Skeletal muscle tissue (tissue), 4 donors: ENCODE data around the gene TCIRG1. TPM values are rescaled to one million over a fixed set of nuclear protein-coding genes. Genes with fewer than 3 reads are reported as not detected.

Experiments used
- H3K27ac ChIP-seq: one replicate; pipeline ENCODE4 v1.7.0; 2013; ENCODE audit warnings: mild to moderate bottlenecking, low read depth, low read length, inconsistent platforms
- H3K27me3 ChIP-seq, 3 donors: one replicate each; pipeline ENCODE4 v1.7.0; 2013; ENCODE audit warnings: low read length in 3 of 3; ENCODE audit not compliant: control insufficient read depth in 3 of 3, insufficient read depth in 3 of 3
- H3K36me3 ChIP-seq, 3 donors: one replicate each; pipeline ENCODE4 v1.7.0; 2013; ENCODE audit warnings: low read length in 3 of 3; ENCODE audit not compliant: control insufficient read depth in 3 of 3, insufficient read depth in 3 of 3
- H3K4me1 ChIP-seq, 3 donors: one replicate each; pipeline ENCODE4 v1.7.0; 2013; ENCODE audit warnings: low read length in 3 of 3, mild to moderate bottlenecking in 3 of 3; ENCODE audit not compliant: control insufficient read depth in 3 of 3, insufficient read depth in 3 of 3
- H3K4me3 ChIP-seq, 3 donors: one replicate each; pipeline ENCODE4 v1.7.0; 2013; ENCODE audit warnings: low read length in 3 of 3
- H3K9ac ChIP-seq, 3 donors: one replicate each; pipeline ENCODE4 v1.7.0; 2013; ENCODE audit warnings: low read length in 3 of 3, mild to moderate bottlenecking in 3 of 3, moderate library complexity in 2 of 3, low read depth in 1 of 3
- H3K9me3 ChIP-seq, 3 donors: one replicate each; pipeline ENCODE4 v1.7.0; 2013; ENCODE audit warnings: low read length in 3 of 3; ENCODE audit not compliant: control insufficient read depth in 3 of 3
- total RNA-seq: library from RNA; depleted of rRNA; stranded (reverse); fragments of >200 nt; gene quantifications from one replicate; pipeline ENCODE4 v1.2.3, GENCODE V29; 2014
- donor health status: Osteomylitis.

The TCIRG1 gene
- total RNA-seq, 1 donor from 2014 or later = 18.3 TPM

DNA sequence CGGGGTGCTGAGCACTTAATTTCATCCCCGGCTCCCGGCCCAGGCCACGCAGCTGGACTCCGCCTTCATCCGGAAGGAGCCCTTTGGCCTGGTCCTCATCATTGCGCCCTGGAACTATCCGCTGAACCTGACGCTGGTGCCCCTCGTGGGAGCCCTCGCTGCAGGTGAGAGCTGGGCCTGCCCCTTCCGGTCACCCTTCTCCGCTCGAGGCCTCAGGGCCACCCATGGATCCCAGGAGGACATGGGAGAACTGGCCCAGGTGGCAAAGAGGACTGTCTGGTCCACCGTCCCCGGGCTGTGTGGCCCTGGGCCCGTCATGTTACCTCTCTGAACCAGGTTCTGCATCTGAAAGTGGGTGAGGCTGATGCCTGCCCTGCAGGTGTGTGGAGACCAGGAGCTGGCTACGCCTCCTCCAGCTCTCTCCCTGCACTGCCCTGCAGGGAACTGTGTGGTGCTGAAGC is 20.1 kb upstream of the TCIRG1 start:
- H3K4me3 ChIP-seq = no peak overlapping the region
- no peak overlapping the region for H3K9ac ChIP-seq

DNA sequence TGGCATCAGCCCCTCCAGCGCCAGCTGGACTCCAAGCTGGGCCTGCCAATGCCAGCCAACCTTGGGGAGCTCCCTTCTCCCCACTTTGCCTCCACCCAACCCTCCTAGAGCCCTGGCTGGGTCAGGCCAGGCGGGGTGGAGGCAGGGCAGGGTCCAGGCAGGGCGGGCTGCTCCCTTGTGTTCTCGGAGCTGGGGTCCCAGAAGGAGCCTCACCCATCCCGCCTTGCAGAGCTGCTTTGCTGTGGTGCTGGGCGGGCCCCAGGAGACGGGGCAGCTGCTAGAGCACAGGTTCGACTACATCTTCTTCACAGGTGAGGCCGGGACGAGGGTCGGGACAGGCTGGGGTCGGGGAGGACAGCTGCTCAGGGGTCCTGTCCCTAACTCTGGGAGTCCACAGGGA is 19.3 kb upstream of the TCIRG1 start:
- no peaks in the 10 kb centered on the region for H3K9me3 ChIP-seq
- H3K4me3 ChIP-seq = no peak overlapping the region
- H3K9ac ChIP-seq = no peak overlapping the region

More for the DNA sequence above, 20.1 kb upstream of the TCIRG1 start:
- Histone ChIP-seq H3K36me3 (no peaks in the 10 kb centered on the region), H3K4me1 (peaks cover 0 to 4% (median 0%) of the 10 kb centered on the region in 3 donors), H3K27ac (no peak overlapping the region), H3K27me3 (peaks cover 0 to 11% (median 8%) of the 10 kb centered on the region in 3 donors), H3K9me3 (no peaks in the 10 kb centered on the region)

DNA sequence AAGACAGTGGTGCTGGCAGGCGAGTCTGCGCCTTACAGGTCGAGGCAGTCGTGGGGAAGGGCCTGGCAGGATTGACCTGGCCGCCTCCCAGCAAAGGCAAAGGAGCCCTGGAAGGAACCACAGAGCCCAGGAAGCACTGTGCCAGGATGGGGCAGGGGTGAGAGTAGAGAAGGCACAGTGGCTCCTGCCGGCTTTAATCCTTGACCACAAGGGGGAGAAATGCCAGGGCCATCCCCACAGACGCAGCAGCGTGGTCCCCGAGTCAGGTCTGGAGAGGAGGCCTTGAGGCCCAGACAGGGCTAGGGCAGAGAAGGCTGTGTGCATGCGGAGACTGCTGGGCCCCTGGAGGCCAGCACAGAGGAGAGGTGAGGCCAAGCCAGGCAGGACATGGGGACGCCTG is 18.2 kb upstream of the TCIRG1 start:
- Histone ChIP-seq H3K27me3 (peaks cover 0 to 11% (median 8%) of the 10 kb centered on the region in 3 donors), H3K9ac (no peak overlapping the region), H3K9me3 (no peaks in the 10 kb centered on the region), H3K36me3 (peaks cover 2 to 8% (median 6%) of the 10 kb centered on the region in 3 donors), H3K4me3 (no peak overlapping the region), H3K27ac (no peak overlapping the region), H3K4me1 (no peaks in the 10 kb centered on the region)

More for the DNA sequence above, 19.3 kb upstream of the TCIRG1 start:
- Histone ChIP-seq H3K27ac (no peak overlapping the region), H3K4me1 (no peaks in the 10 kb centered on the region), H3K27me3 (peaks cover 0 to 11% (median 8%) of the 10 kb centered on the region in 3 donors), H3K36me3 (peaks cover 0 to 1% (median 0%) of the 10 kb centered on the region in 3 donors)

DNA sequence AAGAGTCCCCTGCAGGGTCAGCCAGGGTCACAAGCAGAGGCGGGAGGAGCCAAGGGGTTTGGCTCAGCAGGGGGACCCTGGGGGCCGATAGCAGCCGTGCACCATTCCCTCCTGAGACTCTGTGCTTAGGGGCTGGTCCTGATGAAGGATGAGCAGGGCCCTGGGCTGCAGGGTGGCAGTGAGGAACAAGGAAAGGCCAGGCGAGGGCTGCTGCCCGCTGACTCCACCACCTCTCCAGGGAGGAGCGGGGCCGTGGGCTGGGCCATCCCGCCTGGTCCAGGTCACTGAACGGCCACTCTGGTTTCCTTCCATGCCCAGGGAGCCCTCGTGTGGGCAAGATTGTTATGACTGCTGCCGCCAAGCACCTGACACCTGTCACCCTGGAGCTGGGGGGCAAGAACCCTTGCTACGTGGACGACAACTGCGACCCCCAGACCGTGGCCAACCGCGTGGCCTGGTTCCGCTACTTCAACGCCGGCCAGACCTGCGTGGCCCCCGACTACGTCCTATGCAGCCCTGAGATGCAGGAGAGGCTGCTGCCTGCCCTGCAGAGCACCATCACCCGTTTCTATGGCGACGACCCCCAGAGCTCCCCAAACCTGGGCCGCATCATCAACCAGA is 17.5 kb upstream of the TCIRG1 start:
- no peak overlapping the region for H3K9ac ChIP-seq

DNA sequence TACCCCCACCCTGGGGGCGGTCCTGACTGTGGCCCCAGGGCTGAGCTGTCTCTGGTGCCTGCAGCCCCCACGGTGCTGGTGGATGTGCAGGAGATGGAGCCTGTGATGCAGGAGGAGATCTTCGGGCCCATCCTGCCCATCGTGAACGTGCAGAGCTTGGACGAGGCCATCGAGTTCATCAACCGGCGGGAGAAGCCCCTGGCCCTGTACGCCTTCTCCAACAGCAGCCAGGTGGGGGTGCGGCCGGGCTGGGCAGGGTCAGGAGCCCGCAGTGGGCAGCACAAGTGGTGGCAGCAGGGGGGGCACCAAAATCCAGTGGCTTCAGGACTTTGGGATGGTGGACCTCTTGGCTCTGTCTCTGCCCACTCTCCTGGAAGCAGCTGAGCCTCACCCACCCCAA is 16.3 kb upstream of the TCIRG1 start:
- no peak overlapping the region for H3K4me3 ChIP-seq
- H3K36me3 ChIP-seq = peaks cover 2 to 8% (median 6%) of the 10 kb centered on the region in 3 donors
- H3K27ac ChIP-seq = no peak overlapping the region
- H3K4me1 ChIP-seq = no peaks in the 10 kb centered on the region
- H3K9me3 ChIP-seq = no peaks in the 10 kb centered on the region
- no peak overlapping the region for H3K9ac ChIP-seq
- H3K27me3 ChIP-seq = peaks cover 0 to 11% (median 8%) of the 10 kb centered on the region in 3 donors

More for the DNA sequence above, 17.5 kb upstream of the TCIRG1 start:
- Histone ChIP-seq H3K36me3 (peaks cover 2 to 8% (median 6%) of the 10 kb centered on the region in 3 donors), H3K27me3 (peaks cover 0 to 11% (median 8%) of the 10 kb centered on the region in 3 donors), H3K9me3 (no peaks in the 10 kb centered on the region), H3K4me3 (no peak overlapping the region), H3K27ac (no peak overlapping the region), H3K4me1 (no peaks in the 10 kb centered on the region)

DNA sequence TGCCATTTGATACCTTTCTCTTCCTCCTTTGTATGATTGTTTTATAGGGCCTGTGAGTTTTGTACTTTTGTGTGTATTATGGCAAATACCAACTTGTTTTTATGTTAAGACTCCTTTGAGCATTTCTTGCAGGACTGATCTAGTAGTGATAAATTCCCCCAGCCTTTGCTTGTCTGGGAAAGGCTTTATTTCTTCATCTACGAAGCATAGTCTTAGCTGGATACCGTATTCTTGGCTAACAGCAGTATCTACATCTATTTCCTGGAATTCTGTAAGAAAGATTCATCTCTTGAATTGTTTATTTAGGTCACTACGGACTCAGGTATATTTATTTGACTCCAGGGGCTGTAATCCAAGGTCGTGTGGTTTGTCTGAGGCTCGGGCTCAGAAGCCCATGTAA is 14.3 kb upstream of the TCIRG1 start:
- H3K9ac ChIP-seq = no peak overlapping the region
- peaks cover 3 to 8% (median 5%) of the 10 kb centered on the region in 3 donors for H3K4me1 ChIP-seq
- H3K27me3 ChIP-seq = peaks cover 0 to 5% (median 3%) of the 10 kb centered on the region in 3 donors
- H3K36me3 ChIP-seq = peaks cover 2 to 8% (median 6%) of the 10 kb centered on the region in 3 donors
- no peaks in the 10 kb centered on the region for H3K9me3 ChIP-seq
- no peak overlapping the region for H3K4me3 ChIP-seq
- H3K27ac ChIP-seq = no peak overlapping the region

DNA sequence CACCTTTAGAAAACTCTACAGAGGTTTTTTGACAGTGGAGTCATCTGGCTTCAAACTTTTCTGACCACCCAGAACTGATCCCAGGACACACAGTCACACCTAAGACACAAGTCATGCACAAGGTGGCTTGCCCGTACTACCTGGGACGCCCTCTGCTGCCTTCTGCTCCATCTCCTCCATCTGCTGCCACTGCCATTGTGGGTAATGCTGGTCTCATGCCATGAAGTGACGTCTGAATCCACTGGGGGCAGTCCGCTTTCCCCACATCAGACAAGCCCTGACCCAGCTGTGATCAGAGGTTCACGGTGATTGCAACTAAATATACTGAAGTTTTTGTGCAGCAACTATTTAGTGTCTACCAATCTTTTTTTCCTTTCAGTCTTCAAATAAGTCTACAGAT is 13.8 kb upstream of the TCIRG1 start:
- H3K9me3 ChIP-seq = no peaks in the 10 kb centered on the region

DNA sequence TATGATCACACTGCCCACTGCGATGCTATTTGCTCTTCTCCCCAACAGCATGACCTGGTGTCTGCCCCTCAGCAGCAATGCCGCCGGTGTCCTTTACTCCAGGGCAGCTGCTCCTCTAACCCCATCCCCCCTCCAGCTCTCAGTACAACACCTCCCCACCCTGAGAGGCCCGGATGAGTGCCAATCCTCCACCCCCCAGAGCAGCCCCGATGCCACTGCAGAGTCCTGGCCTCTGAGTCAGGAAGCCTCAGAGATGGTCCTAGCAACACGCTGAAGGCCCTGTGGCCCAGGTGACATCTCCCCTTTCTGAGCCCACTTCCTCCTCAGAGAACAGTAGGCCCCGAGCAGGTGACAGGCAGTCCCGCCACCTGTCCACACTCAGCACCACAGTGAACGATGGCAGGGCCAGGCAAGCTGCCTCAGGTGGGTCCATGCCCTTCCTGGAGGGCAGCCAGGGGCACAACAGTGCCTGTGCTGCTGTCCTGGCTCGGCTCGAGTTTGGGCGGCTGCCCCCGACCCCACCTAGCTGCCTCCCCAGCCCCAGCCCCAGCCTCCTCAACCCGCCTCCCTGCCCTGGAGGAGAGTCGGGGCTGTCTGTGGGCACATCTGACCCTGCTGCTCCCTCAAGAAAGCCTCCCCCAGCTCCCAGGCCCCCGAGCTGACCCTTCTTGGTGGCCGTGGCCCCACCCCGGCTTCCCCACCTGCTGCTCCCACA is 12.3 kb upstream of the TCIRG1 start:
- peaks cover 12 to 22% (median 14%) of the 10 kb centered on the region in 3 donors for H3K4me1 ChIP-seq
- H3K9ac ChIP-seq = no peak overlapping the region

More for the DNA sequence above, 13.8 kb upstream of the TCIRG1 start:
- H3K36me3 ChIP-seq = peaks cover 2 to 8% (median 6%) of the 10 kb centered on the region in 3 donors
- no peak overlapping the region for H3K9ac ChIP-seq
- H3K4me3 ChIP-seq = no peak overlapping the region
- H3K27ac ChIP-seq = no peak overlapping the region
- H3K4me1 ChIP-seq = peaks cover 7 to 12% (median 8%) of the 10 kb centered on the region in 3 donors
- peaks cover 0 to 2% (median under 1%) of the 10 kb centered on the region in 3 donors for H3K27me3 ChIP-seq

DNA sequence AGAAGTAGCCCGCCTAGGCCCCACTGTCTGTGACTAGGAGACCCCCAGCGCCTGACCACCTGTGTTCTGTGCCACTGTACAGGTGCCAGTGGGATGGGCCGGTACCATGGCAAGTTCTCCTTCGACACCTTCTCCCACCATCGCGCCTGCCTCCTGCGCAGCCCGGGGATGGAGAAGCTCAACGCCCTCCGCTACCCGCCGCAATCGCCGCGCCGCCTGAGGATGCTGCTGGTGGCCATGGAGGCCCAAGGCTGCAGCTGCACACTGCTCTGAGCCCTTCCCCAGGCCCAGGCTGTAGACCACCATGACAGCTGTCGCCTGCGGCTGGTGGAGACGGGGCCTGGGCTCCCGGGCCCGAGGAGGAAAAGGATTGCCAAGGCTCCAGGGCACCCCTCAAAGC is 11.2 kb upstream of the TCIRG1 start:
- Histone ChIP-seq H3K36me3 (peaks cover 9 to 11% (median 9%) of the 10 kb centered on the region in 3 donors), H3K27ac (no peak overlapping the region), H3K27me3 (no peaks in the 10 kb centered on the region), H3K4me3 (no peak overlapping the region), H3K9ac (no peak overlapping the region), H3K4me1 (peaks cover 23 to 34% (median 26%) of the 10 kb centered on the region in 3 donors), H3K9me3 (no peaks in the 10 kb centered on the region)

More for the DNA sequence above, 12.3 kb upstream of the TCIRG1 start:
- no peak overlapping the region for H3K4me3 ChIP-seq
- H3K27ac ChIP-seq = no peak overlapping the region
- H3K9me3 ChIP-seq = no peaks in the 10 kb centered on the region
- H3K27me3 ChIP-seq = no peaks in the 10 kb centered on the region
- peaks cover 2 to 8% (median 6%) of the 10 kb centered on the region in 3 donors for H3K36me3 ChIP-seq
